GM19455 (cell line): ENCODE results near the gene CCS.
"Not testable (repeated sequence)": the region's sequence is repeated elsewhere in the genome, so short reads cannot be mapped to it uniquely, and the experiment has no call there.

Experiments
- ATAC-seq: cut with Tn5 transposase; IDR thresholded peaks from one replicate; pipeline ENCODE4 v1.9.1; 2021; ENCODE audit not compliant: unreplicated experiment

The CCS gene

DNA sequence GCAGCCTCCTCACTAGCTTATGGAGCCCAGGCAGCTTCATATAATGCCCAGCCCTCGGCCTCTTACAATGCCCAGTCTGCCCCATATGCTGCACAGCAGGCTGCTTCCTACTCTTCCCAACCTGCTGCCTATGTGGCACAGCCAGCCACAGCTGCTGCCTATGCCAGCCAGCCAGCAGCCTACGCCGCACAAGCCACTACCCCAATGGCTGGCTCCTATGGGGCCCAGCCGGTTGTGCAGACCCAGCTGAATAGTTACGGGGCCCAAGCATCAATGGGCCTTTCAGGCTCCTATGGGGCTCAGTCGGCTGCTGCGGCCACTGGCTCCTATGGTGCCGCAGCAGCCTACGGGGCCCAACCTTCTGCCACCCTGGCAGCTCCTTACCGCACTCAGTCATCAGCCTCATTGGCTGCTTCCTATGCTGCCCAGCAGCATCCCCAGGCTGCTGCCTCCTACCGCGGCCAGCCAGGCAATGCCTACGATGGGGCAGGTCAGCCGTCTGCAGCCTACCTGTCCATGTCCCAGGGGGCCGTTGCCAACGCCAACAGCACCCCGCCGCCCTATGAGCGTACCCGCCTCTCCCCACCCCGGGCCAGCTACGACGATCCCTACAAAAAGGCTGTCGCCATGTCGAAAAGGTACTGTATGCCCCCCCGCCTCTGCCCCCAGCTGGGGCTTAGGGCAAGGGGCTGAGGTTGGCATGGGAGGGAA, 32.2 kb downstream of the CCS start:
- ATAC-seq: no peak

DNA sequence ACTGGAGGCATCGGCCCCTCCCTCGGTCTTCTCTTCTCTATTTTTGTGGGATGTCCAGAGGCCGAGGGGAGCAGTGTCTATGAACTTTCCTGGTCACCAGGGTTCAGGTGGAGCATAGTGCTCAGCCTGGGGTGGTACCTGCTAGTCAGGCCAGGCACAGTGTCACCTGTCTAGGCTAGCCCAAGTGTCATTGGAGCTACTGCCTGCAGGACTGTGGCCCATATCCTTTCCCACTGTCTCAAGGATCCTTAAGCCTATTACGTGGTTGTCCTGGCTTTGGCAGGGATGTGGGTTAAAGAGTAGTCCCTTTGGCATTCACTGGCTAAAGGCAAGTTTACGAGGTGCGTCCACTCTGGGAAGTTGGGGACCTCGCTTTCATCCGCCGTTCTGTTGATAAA, 32.8 kb downstream of the CCS start:
- no peak for ATAC-seq

DNA sequence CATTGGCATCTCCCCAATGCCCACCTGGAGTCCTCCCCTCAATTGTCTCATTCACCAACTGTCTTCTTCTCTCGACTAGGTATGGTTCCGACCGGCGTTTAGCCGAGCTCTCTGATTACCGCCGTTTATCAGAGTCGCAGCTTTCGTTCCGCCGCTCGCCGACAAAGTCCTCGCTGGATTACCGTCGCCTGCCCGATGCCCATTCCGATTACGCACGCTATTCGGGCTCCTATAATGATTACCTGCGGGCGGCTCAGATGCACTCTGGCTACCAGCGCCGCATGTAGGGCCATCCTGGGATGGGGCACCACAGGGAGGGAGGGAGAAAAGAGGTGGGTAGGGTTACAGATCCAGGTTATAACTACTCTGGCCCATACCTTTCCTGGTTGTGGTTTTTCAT, 33.4 kb downstream of the CCS start:
- no peak for ATAC-seq

DNA sequence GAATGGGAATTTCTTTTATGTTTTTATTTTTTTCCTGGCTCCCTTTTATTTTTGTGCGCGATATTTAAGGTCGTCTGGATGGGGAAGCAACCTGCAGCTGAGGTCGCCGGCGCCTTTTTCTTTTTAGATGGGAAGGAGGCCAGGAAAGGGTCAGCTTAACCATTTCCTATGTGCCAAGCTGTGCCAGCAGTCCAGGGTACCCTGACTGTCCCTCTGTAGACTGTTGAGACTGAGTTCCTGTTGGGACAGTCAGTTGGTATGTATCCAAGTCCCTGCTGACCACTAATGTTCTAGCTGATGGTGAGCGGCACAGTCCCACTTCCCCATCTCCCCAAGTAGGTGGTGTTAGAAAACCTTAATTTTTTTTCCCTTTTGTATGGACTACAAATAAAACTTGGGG, 33.9 kb downstream of the CCS start:
- ATAC-seq: no peak

DNA sequence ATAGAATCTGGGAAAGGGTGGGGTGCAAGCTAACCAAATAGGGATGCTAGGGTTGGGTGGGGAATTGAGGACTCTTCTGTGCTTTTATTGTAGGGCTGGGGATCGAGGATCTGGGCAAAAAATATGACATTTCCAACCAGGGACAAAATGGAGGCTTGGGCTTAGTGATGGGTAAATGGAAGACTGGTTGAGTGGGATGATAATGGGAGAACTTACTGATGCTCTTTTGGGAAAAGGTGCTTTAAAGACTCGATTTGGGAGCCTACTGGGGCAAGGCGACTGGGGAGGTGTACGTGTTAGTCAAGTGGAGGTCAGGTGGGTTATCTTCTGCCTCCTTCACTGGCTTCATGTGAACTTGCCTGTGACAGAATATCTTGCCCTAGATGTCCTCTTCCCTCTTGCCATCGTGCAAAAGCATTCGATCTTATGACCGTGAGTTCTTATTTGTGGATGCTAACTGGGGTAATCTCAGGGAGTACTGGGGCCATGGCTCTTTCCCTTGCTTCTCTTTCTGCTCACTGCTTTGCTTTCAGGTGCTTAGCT, 35.1 kb downstream of the CCS start:
- ATAC-seq: no peak

DNA sequence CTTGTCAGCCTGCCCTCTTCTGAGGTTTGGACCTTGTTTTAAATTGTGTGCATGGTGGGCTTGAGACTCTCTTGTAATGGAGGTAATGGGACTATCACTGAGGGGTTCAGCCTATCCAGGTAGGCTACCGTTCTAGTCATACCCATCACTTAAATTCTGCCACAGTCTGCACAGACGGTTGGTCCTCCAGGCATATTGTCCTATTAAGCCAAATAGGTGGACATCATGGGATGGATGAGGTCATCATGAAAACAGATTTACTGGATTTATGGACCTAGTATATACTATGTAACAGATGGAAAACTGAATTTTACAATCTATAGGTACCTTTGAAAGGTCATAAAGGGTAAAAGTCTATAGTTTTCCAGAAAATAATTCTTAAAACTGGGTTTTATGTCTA, 36.4 kb downstream of the CCS start:
- ATAC-seq: no peak

DNA sequence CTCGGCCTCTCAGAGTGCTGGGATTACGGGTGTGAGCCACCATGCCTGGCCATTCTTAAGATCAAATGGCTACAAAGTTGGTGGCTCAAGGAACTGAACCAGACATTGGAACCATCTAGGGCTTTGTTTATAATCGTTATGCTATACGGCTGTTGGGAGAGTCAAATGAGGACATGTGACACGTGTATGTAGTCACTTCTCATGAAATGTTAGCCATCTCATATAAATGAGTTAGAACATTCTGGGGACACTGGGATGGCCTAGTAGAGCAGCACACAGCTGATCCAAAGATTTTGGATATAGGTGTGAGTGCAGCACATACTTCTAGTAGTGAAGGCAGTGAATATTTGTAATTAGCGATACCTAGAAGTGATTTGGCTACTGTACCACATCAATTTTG, 38.9 kb downstream of the CCS start:
- no peak for ATAC-seq

DNA sequence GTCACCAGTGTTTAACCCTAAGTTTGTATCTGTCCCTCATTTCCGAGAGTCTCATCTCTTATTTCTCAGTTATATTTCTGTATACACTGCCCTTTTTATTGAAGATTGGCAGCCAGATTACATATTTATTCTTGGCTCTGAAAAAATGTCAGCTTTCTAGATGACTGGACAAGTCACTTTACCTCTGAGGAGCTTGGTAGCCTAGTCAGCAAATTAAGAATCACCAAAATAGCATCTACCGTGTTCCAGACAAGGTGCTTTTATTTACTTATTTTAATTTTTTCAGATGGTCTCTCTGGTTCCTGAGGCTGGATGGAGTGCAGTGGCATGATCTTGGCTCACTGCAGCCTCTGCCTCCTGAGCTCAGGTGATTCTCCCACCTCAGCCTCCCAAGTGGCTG, 40.0 kb downstream of the CCS start:
- ATAC-seq: no peak

DNA sequence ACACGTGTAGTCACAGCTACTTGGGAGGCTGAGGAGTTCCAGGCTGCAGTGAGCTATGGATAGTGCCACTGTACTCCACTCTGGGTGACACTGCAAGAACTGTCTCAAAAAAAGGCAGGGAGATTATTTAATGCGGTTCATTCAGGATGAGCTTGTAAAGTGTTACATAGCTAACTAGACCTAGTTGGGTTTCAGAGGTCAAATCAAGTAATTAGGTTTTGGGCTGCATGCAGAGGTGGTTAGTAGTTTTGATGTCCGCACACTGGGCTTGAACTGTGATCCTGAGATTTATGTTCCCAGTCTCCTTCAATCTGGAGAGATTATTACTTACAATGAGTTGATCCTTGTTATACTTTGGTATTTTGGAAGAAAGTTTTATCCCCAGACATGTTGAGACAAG, 43.4 kb downstream of the CCS start:
- no peak for ATAC-seq

DNA sequence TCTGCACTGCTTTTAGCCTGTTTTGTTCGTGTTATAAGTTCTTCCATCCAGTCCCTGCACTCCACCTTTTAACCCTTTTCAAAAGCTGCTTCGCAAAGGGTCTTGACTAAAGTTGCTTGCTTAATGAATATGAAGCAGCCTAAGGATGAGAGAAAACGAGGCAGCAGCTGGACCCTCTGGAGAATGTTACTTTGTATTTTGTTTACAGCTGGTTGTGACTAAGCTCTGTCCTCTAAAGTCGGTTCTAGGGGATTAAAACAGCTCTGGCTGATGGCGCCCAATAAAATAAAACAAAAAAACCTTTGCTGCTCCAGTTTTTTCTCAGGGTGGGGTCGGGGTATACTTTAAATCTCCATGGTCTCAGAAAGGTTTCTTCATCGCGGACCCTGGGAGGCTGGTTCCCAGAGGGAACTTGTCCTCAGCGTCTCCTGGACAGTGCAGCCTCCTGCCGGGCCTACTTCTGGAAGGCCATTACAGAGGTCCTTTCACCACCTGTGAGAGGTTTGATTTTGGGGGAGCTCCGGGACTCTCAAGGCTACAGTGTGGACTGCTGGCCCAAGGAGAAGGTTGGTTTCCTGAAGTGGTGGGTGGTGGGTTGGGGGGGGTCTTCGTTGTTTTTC, 44.7 kb downstream of the CCS start:
- no peak for ATAC-seq

DNA sequence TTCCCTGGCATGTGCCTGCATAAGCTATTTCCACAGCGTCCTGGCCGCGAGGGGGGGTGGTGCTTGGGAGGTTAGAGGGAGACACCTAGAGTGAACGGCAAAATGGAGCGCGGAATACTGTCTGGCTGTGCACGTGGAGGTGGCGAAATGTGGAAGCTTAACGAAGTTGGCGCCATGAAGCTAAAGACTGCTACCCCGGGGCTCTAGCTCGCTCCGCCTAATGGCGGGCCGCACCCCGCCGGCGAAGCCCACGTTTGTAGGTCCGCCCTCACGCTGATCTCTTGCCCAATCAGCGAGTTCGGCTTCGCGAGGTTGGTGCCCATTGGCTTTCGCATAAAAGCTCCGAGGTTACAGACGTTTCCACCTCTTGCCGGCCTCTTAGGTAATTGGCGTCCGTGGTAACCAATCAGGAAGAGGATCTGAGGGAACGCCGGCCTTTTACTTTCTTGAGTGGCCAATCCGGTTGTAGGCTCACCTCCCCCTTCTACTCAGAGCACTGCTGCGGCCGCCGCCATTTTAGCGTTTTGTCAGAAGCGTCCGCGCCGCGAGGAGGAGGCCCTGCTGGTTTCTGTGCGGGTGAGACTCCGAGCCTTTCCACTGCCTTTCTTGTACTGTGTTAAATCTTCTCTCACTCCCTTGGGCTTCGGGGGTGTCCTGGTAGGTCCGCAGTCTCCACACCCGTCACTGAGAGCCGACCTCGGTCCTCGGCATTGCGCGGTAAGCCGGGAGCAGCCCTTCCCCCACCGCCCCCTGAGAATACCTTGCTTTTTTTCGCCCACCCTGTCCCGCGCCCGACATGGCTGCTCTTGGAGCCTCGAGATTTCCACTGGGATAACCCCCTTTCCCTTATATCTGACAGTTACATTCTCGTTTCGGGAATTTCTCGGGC, 45.4 kb downstream of the CCS start, which contains the start of gene RBM4:
TSS of gene RBM4 (plus strand) at position 527 of the 889 bp plus-strand sequence. CDS start 1,009 bp downstream, outside the sequence.
- ATAC-seq: peak; percentile 98

DNA sequence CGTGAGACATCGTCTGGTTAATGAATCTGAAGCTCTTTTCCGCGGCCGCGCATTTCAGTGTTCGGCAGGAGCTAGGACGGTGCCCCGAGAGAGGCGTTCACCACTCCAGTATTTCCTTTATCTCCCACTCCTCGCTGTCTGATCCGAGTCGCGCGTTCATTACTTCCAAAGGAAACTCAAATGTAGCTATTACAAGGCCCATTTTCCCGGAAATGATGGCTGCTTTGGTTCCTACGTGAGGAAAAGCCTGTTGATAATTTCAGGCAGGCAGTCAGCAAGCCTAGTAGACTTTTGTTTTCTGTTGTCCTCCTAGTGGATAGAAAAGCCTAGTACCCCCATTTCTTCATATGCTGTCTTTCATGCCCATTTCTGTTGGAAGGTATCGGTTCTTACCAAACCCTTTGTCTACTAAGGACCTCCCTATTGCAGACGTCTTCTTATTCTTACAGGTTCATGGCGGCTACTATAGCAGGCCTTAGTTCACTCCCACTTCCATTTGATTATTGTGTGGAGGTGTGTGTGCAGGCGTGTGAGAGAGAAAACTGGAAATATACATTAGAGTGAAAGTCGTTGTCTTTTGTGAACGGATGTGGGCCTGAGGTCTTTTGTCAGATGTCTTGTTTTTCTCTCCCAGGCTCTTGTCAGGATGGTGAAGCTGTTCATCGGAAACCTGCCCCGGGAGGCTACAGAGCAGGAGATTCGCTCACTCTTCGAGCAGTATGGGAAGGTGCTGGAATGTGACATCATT, 46.3 kb downstream of the CCS start:
- no peak for ATAC-seq

DNA sequence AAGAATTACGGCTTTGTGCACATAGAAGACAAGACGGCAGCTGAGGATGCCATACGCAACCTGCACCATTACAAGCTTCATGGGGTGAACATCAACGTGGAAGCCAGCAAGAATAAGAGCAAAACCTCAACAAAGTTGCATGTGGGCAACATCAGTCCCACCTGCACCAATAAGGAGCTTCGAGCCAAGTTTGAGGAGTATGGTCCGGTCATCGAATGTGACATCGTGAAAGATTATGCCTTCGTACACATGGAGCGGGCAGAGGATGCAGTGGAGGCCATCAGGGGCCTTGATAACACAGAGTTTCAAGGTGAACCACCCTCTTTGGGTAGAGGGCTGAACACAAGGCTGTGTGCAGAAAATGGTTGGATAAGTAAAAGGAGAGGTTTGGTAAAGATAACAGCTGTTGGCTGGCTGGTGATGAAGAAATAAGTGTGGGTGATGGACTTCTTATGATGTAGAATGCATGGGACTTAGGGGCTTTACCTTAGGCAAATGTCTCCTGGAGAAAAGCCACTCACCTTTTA, 46.9 kb downstream of the CCS start:
- not testable (repeated sequence) for ATAC-seq

DNA sequence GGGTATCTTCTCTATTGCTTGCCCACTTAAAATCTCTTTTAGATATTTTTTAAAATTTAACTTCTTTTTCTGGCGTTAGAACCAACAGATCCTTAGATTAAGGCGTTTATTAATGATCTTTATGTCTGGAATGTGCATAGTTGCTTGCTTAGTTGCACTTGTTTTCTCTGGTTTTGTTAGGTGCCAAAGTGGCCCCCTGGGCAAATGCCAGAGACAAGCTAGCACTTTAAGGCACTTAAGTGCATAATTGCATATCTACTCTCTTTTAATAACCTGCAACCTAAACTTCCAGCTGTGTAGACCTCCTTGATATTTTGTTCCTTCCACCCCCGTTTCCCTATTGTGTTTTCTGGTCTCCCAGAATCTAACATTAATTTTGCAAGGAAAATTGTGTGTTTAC, 48.8 kb downstream of the CCS start:
- ATAC-seq: no peak

DNA sequence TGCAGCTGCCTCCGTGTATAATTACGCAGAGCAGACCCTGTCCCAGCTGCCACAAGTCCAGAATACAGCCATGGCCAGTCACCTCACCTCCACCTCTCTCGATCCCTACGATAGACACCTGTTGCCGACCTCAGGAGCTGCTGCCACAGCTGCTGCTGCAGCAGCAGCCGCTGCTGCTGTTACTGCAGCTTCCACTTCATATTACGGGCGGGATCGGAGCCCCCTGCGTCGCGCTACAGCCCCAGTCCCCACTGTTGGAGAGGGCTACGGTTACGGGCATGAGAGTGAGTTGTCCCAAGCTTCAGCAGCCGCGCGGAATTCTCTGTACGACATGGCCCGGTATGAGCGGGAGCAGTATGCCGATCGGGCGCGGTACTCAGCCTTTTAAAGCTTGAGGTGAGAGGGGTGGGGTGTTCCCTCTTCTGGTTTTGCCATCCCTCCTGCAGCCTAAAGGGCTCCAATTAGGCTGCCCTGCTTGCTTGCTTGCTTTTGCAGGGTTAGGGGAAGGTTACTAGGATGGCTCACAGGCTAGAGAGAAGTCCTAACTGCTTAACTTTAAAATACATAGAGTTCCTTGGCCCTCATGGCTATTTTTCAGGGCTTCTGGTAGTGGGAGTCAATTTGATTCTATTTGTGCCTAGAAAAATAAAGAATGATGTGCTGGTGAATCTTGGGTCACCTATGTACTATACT, 50.9 kb downstream of the CCS start:
- no peak for ATAC-seq

DNA sequence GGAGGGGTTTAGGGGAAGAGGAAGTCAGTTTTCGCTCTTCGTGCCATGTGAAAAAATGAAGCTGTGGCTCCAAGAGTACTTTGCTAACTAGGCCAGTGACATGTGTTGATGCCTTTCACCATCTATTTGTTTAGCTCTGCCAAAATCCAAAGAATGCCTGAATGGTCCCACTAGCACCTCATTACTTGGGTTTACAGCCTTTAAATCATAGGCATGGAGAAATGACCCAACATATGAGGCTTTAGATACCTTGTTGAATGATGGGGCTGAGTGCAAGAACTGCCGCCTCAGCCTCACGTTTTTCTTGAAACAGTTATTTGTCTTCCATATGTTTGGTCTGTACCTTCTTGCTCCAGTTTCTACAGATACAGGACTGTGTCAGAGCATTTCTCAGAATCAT, 53.8 kb downstream of the CCS start:
- ATAC-seq: no peak

DNA sequence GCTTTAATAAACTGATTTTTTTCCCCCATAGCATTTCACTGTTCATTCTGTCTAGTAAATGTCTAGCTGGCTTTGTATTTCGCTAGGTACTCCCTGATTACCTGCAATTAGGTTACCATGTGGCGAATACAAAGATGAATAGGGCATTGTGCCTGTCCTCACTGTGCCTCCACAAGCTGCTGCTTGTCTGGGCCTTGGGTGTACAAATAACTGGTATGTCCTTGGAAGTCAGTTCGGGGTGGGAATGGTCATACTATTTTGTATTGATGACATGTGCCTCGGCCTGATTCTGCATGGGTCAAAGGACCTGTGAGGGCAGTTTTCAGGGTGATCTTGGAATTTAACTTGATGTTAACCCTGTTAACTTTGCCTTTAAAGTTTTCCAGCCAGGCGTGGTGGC, 56.9 kb downstream of the CCS start:
- no peak for ATAC-seq

DNA sequence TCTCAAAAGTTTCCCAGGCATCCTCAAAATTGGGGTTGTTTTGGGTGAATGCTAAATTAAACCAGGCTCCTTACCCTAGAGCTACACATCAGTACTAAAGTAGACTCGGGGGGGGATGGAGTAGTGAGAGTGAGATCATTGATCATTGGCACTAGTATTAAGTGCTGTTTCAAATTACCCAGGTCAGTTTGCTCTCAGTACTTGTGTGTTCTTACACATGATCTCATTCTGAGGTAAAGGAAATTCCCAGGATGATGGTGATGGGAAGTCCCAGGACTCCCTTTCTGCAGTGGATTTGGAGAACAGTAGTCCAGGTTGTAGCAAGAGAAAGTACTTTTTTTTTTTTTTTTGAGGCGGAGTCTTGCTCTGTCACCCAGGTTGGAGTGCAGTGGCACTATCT, 58.0 kb downstream of the CCS start:
- no peak for ATAC-seq

DNA sequence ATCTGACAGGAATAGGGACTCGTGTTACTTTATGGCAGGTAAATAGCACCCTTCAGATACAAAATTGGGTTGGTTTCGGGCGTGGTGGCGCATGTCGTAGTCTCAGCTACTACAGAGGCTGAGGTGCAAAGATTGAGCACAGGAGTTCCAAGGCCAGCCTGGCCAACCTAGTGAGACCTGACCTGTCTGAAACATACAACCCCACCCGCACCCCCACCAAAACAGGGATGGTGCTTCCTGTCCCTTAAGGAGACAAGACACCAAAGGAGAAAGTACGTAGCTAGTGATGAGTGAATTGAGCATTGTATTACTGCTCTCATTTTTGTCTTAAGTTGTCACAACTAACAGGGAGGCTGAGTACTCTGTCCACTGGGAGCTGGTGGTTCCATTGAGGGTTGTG, 59.7 kb downstream of the CCS start:
- no peak for ATAC-seq

DNA sequence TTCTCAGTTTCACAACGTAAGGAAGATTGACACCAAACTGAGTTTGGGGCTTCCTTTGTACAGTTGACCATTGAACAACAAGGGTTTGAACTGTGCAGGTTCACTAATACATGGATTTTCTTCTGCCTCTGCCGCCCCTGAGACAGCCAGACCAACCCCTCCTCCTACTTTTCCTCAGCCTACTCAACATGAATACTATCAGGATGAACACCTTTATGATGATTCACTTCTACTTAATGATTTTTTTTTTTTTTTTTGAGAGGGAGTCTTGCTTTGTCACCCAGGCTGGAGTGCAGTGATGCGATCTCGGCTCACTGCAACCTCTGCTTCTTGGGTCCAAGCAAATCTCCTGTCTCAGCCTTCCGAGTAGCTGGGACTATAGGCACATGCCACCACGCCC, 60.1 kb downstream of the CCS start:
- no peak for ATAC-seq
